Duodenal mucosa (tissue), 2 donors: Measurements from ENCODE around the gene KRT10.
"Not testable (repeated sequence)": the region's sequence is repeated elsewhere in the genome, so short reads cannot be mapped to it uniquely, and the experiment has no call there.

Experiments used
- H3K27ac ChIP-seq: one replicate; pipeline ENCODE4 v1.7.0; 2013; ENCODE audit warnings: low read depth, low read length
- H3K27me3 ChIP-seq, 2 donors: one replicate each; pipeline ENCODE4 v1.7.0; 2013; ENCODE audit warnings: low read length in 2 of 2, control low read depth in 1 of 2; ENCODE audit not compliant: insufficient read depth in 2 of 2, control insufficient read depth in 1 of 2
- H3K36me3 ChIP-seq, 2 donors: one replicate each; pipeline ENCODE4 v1.7.0; 2013; ENCODE audit warnings: low read length in 2 of 2, control low read depth in 1 of 2; ENCODE audit not compliant: insufficient read depth in 2 of 2, control insufficient read depth in 1 of 2
- H3K4me1 ChIP-seq, 2 donors: one replicate each; pipeline ENCODE4 v1.7.0; 2013; ENCODE audit warnings: low read length in 2 of 2, control low read depth in 1 of 2; ENCODE audit not compliant: insufficient read depth in 2 of 2, control insufficient read depth in 1 of 2
- H3K4me3 ChIP-seq, 2 donors: one replicate each; pipeline ENCODE4 v1.7.0; 2013; ENCODE audit warnings: low read length in 2 of 2, low read depth in 1 of 2
- H3K9ac ChIP-seq, 2 donors: one replicate each; pipeline ENCODE4 v1.7.0; 2013; ENCODE audit warnings: low read length in 2 of 2, low read depth in 1 of 2
- H3K9me3 ChIP-seq, 2 donors: one replicate each; pipeline ENCODE4 v1.7.0; 2013; ENCODE audit warnings: low read length in 2 of 2, control low read depth in 1 of 2; ENCODE audit not compliant: control insufficient read depth in 1 of 2

The KRT10 gene

DNA sequence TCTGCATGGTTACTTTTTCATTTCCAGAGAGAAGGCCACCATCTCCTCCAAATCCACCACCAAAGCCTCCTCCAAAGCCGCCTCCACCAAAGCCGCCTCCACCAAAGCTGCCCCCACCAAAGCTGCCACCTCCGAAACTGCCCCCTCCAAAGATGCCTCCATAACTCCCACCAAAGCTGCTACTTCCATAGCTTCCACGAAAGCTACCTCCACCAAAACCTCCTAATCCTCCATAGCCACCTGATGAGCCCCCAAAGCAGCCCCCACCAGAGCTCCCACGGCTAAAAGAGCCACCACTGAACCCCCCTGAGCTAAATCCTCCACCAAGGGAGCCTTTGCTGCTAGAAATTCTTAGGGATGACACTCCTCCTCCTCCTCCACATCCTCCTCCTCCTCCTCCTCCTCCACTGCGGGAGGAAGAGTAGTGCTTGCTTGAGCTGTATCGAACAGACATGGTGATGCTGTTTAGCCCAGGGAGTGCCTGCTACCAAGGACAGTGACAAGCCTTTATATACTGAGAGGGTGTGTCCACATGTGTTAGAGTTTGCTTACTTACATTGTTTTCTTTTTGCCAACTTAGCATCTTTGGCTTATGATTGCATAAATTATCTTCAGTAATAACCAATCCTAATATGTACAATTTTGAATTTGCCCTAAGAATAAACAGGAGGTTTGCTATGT is at the start of gene KRT10:
TSS of gene KRT10 (minus strand) at position 483 of the 681 bp plus-strand sequence. CDS start at position 454, 29 bp downstream.
- H3K27ac ChIP-seq: no peak within 1 kb of the TSS

DNA sequence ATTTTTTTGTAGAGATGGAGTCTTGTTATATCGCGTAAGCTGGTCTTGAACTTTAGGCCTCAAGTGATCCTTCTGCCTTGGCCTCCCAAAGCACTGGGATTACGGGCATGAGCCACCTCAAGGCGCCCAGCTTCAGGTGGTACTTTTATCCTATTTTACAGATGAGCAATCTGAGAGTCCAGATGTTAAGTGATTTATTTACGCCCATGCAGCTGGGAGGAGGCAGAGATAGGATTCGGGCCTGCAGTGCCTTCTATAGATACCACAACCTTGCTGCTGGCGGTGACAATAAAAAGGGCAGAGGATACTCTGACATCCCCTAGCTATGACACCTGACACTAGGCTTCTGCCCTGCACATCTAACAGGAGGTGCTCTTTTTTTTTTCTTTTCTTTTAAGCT is 48.9 kb upstream of the KRT10 start:
- no peaks in the 10 kb centered on the region for H3K36me3 ChIP-seq
- no peak overlapping the region for H3K27ac ChIP-seq
- no peak overlapping the region for H3K9ac ChIP-seq
- no peaks in the 10 kb centered on the region for H3K4me1 ChIP-seq
- no peak overlapping the region for H3K4me3 ChIP-seq
- H3K27me3 ChIP-seq: no peaks in the 10 kb centered on the region
- H3K9me3 ChIP-seq: no peaks in the 10 kb centered on the region

More for the DNA sequence above, at the start of gene KRT10:
- Histone ChIP-seq H3K9ac (no peak within 1 kb of the TSS), H3K4me3 (no peak within 1 kb of the TSS), H3K4me1 (peaks cover 0 to 3% of the 10 kb centered on the region in 2 donors), H3K27me3 (no peaks in the 10 kb centered on the region), H3K9me3 (no peaks in the 10 kb centered on the region), H3K36me3 (peaks cover 0 to 3% of the 10 kb centered on the region in 2 donors)

DNA sequence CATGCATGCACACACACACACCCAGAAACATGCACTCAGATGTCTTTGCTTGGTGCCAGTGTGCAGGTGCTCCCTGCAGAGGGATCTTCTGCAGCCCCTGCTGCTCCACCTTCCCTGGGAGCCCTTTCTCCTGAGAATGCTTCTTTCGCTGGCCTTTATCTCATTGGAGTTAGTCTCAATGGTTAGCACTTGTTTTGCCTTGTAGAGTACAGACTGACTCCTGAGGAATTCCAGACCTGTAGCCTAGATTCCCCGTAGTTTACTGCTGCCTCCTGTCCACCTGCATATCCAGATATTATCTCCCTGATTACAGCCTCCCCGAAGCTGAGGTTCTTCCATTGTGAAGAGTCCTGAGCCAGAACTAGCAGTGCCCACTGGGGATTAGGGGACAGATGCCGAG is 47.7 kb upstream of the KRT10 start:
- Histone ChIP-seq H3K9ac (no peak overlapping the region), H3K27me3 (no peaks in the 10 kb centered on the region), H3K4me1 (no peaks in the 10 kb centered on the region), H3K9me3 (no peaks in the 10 kb centered on the region), H3K4me3 (no peak overlapping the region), H3K36me3 (no peaks in the 10 kb centered on the region), H3K27ac (no peak overlapping the region)

GRCh38 chr17:40866838-40867237 is 44.4 kb upstream of the KRT10 start, which contains the start of gene KRT12:
Gene KRT12 (minus strand): TSS chr17:40867223. CDS start chr17:40867186, 37 bp downstream.
- H3K4me3 ChIP-seq: no peak within 1 kb of the TSS
- H3K9ac ChIP-seq: no peak within 1 kb of the TSS
- no peak within 1 kb of the TSS for H3K27ac ChIP-seq
- peaks cover 0 to 4% of the 10 kb centered on the region in 2 donors for H3K27me3 ChIP-seq
- peaks cover 7 to 9% of the 10 kb centered on the region in 2 donors for H3K4me1 ChIP-seq
- no peaks in the 10 kb centered on the region for H3K36me3 ChIP-seq
- no peaks in the 10 kb centered on the region for H3K9me3 ChIP-seq

GRCh38 chr17:40864661-40865390 is 42.4 kb upstream of the KRT10 start:
- no peaks in the 10 kb centered on the region for H3K36me3 ChIP-seq
- H3K4me1 ChIP-seq: peaks cover 8 to 13% of the 10 kb centered on the region in 2 donors
- H3K9me3 ChIP-seq: no peaks in the 10 kb centered on the region
- H3K9ac ChIP-seq: no peak overlapping the region
- no peak overlapping the region for H3K27ac ChIP-seq
- no peak overlapping the region for H3K4me3 ChIP-seq
- peaks cover 0 to 4% of the 10 kb centered on the region in 2 donors for H3K27me3 ChIP-seq

DNA sequence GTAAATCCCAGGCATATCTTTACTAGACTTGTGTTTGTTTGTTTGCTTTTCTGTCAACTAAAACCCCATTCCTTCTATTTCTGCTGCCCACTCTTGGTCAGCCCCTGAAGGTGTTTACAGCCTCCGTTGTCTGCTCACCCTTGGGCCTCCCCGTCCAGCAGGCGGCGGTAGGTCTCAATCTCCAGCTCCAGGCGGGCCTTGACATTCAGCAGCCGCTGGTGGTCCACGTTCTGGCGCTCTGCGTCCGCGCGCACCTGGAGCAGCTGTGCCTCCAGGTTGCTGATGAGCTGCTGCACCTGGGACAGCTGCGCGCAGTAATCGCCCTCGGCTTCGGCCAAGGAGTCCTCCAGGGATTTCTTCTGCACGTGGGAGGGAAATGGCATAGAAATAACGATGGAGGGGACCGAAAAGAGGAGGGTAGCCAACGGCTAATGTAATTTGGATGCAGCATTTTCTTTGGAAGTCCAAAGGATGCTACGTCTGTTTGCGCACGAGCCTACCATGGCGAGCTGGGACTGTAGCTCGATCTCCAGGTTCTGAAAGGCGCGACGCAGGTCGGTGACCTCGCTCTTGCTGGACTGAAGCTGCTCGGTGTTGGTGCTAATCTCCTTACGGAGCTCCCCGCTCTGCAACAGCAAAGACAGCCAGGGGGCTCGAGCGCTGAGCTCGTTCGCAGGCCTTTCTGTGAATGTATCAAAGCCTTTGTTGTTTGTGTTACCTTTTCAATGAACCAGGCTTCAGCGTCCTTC is 40.7 kb upstream of the KRT10 start:
- no peaks in the 10 kb centered on the region for H3K9me3 ChIP-seq
- peaks cover 16 to 20% of the 10 kb centered on the region in 2 donors for H3K4me1 ChIP-seq
- H3K36me3 ChIP-seq: no peaks in the 10 kb centered on the region
- H3K27ac ChIP-seq: no peak overlapping the region
- H3K4me3 ChIP-seq: no peak overlapping the region
- H3K9ac ChIP-seq: no peak overlapping the region
- peaks cover 0 to 4% of the 10 kb centered on the region in 2 donors for H3K27me3 ChIP-seq

- H3K27me3 ChIP-seq: peaks cover 0 to 4% of the 10 kb centered on the region in 2 donors
- no peaks in the 10 kb centered on the region for H3K9me3 ChIP-seq
- H3K27ac ChIP-seq: no peak overlapping the region
- no peak overlapping the region for H3K9ac ChIP-seq
- H3K4me1 ChIP-seq: peaks cover 20% of the 10 kb centered on the region in 2 donors
- H3K36me3 ChIP-seq: no peaks in the 10 kb centered on the region
- no peak overlapping the region for H3K4me3 ChIP-seq
Measured at GRCh38 chr17:40859536-40859935, 37.1 kb upstream of the KRT10 start.

DNA sequence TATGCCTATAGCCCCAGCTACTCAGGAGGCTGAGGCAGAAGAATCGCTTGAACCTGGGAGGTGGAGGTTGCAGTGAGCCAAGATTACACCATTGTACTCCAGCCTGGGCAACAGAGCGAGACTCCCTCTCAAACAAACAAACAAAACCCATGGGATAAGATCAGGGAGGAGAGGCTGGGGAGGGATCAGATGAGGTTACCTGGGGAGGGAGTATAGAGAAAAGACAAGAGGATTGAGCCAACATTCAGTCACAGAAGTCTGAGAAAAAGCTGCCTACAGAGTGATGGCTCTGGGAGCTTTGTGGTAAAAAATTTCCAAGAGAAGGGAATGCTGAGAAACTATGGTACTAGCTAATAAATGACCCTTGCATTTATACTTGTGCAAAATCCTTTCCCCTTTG is 36.3 kb upstream of the KRT10 start:
- not testable (repeated sequence) for H3K27me3 ChIP-seq, H3K36me3 ChIP-seq, H3K9ac ChIP-seq, H3K27ac ChIP-seq, H3K9me3 ChIP-seq, H3K4me3 ChIP-seq
- peaks cover 20% of the 10 kb centered on the region in 2 donors for H3K4me1 ChIP-seq

GRCh38 chr17:40857535-40857934 is 35.1 kb upstream of the KRT10 start:
- H3K4me1 ChIP-seq: peaks cover 13 to 14% of the 10 kb centered on the region in 2 donors
- no peaks in the 10 kb centered on the region for H3K36me3 ChIP-seq
- peaks cover 0 to under 1% of the 10 kb centered on the region in 2 donors for H3K27me3 ChIP-seq
- no peak overlapping the region for H3K4me3 ChIP-seq
- no peaks in the 10 kb centered on the region for H3K9me3 ChIP-seq
- H3K9ac ChIP-seq: no peak overlapping the region
- H3K27ac ChIP-seq: no peak overlapping the region
